Dedifferentiated amniotic fluid mesenchymal stem cell (primary cell): ENCODE measurements around the gene ETHE1.
"Not testable (repeated sequence)": the region's sequence is repeated elsewhere in the genome, so short reads cannot be mapped to it uniquely, and the experiment has no call there.

Experiments
- DNase-seq: peaks from one replicate; pipeline ENCODE4 v3.0.0-alpha.2; 2016; ENCODE audit errors: extremely low spot score

ETHE1 gene

DNA sequence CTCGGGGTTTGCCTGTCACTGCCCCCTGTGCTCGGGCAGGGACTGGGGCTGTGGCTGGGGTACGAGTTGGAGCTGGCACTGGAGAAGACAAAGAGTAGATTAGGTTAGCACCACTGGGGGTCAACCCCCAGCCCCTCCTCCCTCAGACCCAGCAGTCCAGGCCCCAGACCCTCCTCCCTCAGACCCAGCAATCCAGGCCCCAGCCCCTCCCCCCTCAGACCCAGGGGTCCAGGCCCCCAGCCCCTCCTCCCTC is 25.1 kb upstream of the ETHE1 start:
- DNase-seq: no peak

DNA sequence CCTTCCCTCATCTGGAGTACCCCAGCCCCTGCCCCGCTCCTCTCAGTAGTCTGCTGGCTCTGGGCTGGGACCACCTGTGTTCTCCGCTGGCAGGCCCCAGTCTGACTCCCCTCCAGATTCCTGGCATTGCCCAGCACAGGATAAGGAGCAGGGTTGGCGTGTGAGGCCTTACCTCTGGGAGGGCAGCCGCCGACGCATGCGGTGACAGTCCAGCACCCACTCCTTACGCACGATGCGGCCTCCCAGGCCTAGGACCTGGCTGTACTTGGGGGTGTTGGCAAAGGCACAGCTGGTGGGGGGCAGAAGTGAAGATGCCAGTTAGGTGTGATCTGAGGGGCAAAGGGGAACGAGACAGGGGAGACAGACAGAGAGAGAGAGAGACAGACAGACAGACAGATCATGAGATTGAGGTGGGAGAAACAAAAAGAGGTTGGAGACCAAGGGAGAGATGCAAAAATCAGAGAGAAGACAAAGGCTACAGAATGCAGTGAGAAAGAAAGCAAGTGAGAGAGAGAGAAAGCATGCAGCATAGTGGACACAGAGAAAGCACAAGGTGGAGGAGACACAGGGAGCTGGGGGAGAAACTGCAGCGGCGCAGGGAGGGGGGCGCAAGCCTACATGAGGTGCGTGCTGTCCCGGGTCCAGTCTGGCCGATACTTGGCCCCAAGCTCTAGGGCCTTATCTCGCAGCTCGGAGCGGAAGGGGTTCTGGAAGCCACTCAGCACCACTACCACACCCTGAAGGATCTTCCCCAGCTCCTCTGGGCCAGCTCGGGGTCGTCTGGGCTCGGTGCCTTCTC is 24.6 kb upstream of the ETHE1 start:
- no peak for DNase-seq

DNA sequence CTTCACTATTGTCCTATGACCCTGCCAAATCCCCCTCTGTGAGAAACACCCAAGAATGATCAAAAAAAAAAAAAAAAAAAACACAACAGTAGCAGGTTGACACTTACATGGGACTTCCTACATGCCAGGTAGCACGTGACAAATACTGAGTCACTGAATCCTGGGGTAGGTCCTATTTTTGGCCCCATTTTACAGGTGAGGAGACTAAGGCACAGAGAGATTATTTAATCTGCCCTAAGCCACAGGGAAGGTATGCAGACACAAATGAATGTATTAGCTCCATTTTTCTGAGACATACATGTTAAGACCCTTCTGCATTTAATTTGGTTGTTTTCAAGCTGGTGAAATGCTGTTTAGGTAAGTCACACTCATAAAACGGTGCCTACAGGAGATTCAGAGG is 21.7 kb upstream of the ETHE1 start:
- no peak for DNase-seq

DNA sequence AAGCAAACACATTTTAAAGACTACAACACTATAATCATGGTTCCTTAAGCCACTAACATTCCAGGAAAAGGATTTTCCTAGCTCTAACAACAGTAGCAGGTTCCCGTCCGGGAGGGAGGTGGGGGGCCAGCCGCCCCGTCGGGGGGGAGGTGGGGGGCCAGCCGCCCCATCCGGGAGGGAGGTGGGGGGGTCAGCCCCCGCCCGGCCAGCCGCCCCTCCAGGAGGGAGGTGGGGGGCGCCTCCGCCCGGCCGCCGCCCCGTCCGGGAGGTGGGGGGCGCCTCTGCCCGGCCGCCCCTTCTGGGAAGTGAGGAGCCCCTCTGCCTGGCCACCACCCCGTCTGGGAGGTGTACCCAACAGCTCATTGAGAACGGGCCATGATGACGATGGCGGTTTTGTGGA is 20.9 kb upstream of the ETHE1 start:
- not testable (repeated sequence) for DNase-seq

DNA sequence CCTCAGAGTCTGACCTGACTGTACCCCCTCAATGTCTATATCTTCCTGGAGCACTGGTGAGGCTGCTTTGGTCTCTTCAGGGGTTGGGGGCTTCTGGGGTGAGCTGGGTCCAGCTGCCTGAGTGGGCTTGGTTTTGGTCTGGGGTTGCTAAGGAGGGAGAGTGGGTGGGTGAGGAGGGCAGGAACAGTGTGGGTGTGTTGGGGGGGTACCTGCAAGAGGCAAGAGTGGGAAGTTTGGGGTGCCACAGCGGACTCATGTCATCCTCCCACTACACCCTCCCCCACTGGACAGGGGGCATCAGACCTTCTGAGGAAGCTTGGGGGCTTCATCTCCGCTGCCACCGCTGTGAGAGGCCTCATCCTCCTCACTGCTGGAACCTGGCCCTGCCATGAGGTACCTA is 19.6 kb upstream of the ETHE1 start:
- no peak for DNase-seq

DNA sequence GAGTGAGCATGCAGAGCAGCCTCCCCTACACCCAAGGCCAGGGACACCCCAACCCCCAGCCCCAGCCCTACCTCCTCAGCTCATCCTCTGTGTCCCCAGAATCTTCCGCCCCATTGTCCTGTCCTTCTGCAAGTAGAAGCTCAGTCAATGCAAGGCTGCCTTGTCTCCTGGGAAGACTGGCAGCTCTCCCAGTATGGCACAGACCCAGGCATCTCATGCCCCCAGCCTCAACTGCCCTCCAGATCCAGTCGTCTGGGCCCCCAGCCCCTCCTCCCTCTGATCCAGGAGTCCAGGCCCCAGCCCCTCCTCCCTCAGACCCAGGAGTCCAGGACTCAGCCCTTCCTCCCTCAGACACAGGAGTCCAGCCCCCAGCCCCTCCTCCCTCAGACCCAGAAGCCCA is 19.0 kb upstream of the ETHE1 start:
- DNase-seq: no peak

DNA sequence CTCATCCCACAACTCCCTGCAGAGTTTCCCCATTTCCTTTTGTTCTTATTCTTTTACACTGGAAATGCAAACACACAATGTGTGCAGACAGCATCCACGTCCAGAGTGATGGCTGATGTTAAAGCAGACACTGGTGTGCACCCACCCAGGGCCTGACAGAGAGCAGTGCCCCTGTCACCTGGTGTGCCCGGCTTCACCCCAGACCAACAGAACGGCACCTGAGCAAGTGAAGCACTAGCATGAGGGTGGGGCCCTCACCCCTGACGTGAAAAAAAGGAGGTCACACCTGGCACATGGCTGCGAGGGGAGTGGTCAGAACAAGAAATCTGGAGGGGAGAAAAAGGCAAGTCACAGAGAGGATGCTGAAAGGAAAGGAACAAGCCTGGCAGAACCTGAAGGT is 18.3 kb upstream of the ETHE1 start:
- DNase-seq: no peak

DNA sequence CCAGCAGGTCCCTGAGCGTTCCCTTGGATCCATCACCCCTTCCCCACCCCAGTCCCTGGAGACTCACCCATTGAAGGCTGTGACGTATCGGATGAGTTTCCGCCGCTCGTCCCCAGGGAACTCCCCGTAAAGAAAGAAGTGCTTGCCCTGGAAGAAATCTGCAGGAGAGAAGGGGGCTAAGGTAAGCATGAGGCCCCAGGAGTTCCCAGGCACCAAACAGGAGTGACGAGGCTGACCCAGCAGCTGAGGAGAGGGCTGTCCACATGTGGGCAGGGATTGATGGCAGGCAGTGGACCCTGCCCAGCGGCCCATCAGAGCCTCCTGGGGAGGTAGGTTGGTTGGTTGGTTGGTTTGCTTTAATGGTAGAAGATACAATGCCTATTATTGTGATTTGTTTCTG is 17.1 kb upstream of the ETHE1 start:
- no peak for DNase-seq

DNA sequence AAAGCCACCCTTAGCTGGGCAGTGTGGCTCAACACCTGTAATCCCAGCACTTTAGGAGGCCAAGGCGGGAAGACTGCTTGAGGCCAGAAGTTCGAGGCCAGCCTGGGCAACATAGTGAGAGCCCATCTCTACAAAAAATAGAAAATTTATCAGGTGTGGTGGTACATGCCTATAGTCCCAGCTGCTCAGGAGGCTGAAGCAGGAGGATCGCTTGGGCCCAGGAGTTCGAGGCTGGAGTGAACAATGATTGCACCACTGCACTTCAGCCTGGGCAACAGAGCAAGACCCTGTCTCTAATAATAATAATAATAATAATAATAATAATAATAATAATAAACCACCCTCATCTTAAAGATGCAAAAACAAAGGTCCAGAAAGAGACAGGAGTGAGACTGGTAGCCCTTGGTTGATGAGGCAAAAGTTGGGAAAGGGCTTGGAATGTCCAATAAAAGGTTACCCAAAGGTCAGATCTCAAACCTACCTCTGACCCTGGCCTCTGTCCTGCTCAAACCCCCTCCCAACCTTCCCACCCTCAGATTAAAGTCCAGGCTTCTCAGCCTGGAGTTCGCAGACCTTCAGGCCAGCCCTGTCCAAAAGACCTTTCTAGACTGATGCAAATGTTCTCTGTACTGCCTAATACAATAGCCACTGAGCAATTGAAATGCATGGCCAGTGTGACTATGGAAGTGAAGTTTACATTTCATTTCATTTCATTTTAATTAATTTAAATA is 15.1 kb upstream of the ETHE1 start:
- DNase-seq: no peak

DNA sequence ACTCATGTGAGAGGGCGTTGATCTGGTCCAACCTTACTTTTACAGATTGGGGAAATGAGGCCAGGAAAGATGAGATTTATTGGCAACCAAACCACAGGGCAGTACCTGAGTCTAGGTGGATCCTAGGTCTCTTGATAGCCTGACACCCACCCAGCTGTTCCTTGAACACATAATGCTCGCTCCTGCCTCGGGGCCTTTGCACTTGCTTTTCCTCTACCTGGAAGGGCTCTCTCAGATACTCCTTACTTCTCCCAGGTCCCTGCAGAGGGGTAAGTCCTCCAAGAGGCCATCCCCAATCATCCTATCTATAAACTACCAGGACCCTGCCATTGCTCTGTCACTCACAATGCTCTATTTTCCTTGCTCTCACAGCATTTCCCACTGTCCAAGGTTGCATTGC is 13.4 kb upstream of the ETHE1 start:
- no peak for DNase-seq

DNA sequence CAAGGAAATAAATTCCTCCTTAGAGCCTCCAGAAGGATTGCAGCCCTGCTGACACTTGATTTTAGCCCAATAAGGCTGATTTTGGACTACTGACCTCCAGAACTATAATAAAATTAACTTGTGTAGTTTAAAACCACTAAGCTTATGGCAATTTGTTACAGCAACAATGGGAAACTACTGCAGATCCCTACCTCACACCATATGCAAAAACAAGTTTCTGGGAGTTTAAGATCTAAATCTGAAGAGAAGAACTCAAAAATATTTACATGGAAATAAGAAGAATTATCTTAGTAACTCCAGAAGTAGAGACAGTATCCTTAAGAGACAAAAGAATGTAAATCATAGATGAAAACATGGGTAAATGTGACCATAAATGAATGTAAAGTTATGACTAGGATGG is 11.9 kb upstream of the ETHE1 start:
- no peak for DNase-seq

DNA sequence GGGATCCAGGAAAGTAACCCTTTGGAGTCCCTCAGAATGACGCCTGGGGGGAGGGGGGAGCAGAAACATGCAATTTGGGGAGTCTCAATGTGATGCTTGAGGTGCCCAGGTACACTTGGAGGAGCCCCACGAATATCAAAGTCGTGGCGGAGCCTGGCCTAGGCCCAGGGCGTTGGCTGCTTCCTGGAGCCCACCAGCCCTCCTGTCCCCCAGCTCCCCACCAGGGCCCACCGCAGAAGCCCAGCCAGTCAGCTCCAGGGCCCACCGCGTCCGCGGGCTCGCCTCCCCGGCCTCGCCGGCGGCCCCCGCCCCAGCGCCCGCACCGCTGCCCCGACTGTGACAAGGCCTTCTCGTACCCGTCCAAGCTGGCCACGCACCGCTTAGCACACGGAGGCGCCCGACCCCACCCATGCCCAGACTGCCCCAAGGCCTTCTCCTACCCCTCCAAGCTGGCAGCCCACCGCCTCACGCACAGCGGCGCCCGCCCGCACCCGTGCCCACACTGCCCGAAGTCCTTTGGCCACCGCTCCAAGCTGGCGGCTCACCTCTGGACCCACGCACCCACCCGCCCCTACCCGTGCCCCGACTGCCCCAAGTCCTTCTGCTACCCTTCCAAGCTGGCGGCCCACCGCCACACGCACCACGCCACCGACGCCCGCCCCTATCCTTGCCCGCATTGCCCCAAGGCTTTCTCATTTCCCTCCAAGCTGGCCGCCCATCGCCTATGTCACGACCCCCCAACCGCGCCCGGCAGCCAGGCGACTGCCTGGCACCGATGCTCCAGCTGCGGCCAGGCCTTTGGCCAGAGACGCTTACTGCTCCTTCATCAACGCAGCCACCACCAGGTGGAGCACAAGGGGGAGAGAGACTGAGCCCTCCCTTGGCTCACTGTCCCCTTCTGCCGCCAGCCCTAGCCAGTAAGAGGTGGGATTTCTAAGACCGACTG is 8.1 kb upstream of the ETHE1 start:
- no peak for DNase-seq

DNA sequence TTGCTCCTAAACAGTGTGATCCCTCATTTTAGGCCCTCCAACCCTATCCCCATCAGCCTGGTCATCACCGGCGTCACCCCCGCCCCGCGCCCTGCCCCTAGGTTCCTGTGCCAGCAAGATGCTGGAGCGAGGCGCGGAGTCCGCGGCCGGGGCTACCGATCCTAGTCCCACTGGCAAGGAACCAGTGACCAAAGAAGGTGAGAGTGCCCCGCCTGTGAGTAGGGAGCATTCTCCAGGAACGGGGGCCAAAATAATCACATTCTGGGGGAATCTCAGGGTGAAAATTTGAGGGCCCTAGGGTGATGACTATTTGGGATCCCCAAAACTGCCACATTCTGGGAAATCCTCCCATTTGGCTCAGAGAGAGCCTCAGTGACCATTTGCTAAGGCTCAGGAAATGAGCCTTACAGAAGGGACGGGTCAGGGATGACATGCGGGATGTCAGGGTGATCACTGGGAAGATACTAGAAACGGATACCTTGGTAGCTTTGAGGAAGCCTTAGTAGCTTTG is 7.4 kb upstream of the ETHE1 start:
- no peak for DNase-seq

DNA sequence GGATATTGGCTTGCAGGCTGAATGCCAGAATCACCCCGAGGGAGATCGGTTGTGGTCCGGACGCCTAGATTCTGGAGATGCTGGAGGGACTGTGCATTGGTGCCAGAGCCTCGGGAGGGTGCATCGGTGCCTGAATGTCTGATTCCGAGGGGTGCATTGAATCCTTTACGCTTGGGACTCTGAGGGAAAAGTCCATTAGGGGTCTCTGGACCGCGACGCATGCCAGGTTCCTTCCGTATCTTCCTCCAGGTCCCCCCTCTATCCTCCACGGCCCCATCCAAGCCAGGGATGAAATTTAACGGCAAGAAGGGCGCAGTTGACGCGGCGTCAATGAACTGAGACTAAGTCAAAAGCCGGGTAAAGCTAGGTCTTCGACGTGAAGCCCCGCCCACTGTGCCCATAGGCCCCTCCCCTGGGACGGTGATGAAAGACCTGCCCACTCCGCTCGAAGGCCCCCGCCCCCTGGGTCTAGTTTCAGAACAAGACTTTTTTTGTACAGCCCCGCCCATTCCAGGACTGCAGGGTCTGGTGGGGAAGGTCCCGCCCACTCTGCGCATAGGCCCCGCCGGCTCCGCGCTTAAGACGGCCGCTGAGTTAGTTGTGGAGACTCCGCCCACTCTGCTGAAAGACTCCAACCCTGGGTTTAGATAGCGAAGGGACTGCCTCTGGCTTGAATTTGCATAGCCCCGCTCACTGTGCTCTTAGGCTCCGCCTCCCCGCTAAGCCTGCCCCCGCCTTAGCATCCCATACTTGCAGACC is 6.7 kb upstream of the ETHE1 start:
- DNase-seq: peak; percentile 98

DNA sequence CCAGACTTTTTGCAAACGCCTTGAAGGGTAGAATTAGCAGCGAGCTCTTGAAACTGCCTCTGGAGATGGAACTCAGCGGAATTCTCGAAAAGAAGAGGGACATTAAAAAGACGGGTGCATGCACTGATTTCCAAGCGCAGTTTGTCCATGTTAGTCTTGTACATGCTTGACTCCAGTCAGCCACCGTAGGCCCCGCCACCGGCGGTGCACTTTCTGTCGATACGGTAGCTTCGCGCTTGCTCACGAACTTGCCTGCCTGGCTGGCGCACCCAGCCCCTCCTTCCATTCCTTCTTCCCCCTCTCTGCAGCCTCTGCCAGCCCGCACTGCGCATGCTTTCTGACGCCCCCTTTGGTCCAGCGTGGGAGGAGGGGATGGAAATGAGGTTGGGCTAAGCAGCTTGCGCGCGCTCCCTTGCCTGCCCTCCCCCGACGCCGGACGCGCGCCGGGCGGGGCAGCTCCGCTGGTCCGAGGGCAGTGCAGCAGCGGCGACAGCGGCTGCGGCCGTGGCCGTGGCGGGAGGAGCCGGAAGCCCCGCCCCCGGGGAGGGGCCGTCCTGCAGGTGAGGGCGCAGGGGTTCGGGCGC is 6.1 kb upstream of the ETHE1 start, which contains the start of gene ZNF575:
TSS of gene ZNF575 (plus strand) at position 227 of the 584 bp plus-strand sequence. CDS start 1,235 bp downstream, outside the sequence.
- DNase-seq: peak; percentile 90

DNA sequence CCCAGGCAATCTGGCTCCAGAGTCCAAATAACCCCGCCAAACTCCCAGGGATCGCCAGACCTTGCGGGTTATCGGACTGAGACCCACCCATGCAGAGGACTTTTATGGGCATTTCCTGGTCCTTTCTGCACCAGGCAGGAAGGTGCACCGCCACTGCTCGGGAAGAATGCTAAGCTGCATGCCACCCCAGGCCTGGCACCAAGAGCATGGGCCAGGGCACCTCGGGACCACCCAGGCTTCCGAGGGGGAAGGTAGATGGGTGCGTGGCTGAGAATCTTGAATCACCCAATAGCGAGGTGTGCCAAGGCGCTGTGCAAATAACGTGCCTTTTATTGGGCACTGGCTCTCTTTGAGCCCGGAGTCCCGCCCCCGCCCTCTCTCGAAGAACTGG is 5.6 kb upstream of the ETHE1 start:
- DNase-seq: no peak

DNA sequence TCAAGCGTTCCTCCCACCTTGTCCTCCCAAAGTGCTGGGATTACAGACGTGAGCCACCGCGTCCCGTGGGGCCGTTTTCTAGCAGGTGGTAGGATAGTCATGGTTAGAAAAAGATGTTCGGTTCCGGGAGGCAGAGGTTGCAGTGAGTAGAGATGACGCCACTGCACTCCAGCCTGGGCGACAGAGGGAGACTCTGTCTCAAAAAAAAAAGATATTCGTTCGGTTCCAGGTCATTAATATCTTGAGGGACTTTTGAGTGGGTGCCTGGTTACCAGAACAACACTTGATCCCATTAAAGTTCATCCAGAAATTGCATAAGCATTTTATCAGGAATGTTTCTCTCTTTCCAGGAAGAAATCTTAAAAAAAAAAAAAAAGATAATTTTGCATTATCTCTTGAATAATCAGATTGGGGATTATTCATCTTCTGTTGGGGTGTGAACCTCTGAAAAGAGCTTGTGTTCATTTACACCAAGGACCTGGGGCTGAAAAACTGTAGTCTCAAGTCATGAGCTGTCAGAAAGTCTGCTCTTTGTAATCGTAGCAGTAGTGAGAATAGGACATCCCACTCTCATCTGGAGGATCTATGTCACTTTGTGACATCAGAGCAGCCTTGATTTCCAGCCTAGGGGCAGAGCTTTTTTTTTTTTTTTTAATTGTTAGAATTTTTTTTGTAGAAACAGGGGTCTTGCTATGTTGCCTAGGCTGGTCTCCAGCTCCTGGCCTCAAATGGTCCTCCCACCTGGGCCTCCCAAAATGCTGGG is 1.0 kb upstream of the ETHE1 start:
- no peak for DNase-seq

DNA sequence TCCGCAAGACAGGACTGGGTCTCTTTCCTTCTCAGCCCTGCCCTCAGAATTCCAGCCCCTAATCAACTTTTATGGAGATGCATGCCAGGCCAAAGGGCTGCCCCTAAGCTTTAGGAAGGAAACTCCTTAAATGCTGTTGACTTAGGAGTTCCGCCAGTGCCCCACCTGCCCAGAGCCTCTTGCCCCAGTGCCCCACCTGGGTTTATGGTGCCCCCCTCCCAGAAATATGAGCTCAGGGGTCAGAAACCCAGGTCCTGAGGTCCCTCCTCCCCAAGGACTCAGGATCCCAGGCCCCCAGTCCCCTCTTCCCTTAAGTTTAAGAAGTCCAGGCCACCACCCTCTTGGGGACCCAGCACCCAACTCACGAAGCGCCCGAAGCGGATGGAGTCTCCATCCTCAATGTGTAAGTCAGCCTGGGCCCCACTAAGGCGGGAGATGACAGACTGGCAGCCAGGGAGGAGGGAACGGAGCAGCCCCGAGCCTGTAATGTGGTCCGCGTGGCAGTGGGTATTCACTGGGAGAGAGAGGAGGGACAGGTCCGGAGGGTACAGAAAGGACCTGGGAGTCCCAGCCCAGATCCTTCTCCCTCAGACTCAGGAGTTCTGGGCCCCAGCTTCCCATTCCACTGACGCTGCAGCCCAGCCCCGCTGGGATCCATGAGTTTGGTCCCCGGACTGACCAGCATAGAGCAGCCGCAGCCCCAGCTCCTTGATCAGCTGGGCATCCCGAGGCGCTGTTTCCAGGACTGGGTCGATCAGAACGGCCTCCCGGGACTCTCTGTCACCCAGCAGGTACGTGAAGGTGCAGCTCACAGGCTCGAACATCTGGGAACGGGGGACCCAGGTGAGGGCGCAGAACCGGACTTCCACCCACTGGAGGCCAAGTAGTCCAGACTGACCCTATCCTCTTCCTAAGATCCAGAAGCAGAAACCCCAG is 897 bp downstream of the ETHE1 start:
- no peak for DNase-seq
